ENCODE data around the gene HMGB1.

Gene HMGB1

GRCh38 chr13:30465593-30466357 is at the start of gene HMGB1:
Gene HMGB1 (minus strand): TSS chr13:30465936. CDS start chr13:30463680, 2,256 bp downstream.
- peak; percentile 100 for DNase-seq

- DNase-seq: no peak
Observed at GRCh38 chr13:30510811-30511371, 45.2 kb upstream of the HMGB1 start.

DNA sequence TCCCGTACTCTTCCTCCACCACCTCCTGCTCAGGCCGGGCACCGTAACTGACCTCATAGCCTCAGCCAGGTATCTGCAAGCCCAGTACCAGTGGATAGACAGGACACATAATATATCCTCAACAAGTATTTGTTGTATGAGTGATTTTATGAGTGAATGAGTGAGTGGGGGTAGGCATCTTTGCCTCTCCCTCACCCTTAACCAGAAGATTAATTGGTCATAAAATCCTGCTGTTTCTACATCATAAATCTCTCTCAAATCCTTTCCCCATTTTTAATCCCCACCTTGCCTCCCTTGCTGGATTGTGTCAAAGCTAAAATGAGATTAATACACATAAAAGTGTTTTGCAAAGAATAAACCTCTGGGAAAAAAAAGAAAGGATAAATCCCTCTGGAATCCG is 44.4 kb upstream of the HMGB1 start:
- no peak for DNase-seq

GRCh38 chr13:30509254-30510050 is 43.7 kb upstream of the HMGB1 start:
- no peak for DNase-seq

DNA sequence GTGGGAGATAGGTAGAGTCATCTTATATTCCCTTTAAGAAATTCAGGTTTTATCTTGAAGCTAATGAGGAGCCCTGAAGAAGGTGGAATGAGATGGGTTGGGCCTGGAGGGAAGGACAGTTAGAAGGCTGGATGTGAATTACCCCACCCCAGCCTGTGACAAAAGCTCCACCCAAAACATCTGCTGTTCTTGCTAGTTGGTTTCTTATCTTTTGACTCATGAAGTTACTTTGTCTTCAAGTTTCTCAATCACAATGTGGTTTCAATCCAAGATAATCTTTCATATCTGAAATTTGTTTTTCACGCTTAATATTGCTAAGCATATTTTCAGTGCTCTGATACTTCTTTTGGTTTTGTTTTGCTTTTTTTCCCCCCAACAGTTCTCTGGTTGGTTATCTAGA is 38.3 kb upstream of the HMGB1 start:
- DNase-seq: no peak

DNA sequence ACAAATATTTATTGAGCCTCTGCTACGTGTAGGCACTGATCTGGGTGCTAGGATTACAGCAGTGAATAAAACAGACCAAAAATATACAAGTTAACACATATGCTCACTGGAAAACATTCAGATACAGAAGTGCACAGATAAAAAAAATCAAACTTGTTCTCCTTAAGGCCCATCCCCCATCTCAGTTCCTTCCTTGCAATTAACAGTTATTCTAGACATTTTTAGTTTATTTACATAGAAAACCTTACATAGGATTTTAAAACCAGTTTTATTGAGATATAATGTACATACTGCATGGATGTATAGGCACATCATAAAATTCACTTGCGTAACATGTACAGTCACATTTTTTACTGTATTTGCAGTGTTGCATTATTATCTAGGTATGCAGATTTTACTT is 36.5 kb upstream of the HMGB1 start:
- no peak for DNase-seq

DNA sequence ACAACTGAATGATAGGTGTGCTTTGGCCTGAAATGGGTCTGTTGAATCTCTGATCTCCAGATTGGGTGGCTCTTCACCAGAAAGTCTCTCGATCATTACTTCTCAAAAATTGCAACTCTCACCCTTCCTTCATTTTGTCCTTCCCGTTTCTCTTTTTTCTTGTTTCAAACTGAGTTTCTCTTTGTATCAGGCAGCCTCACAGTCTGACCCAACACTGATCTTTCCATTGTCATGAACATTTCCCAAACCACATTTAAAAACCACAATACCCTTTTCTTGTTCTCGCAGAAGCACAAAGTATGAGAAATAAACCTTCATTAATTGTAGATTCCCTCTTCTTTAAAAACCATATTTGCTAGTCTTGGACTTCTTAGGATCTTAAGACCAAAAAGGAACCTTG is 33.6 kb upstream of the HMGB1 start:
- no peak for DNase-seq

GRCh38 chr13:30496147-30496546 is 30.4 kb upstream of the HMGB1 start:
- DNase-seq: no peak

DNA sequence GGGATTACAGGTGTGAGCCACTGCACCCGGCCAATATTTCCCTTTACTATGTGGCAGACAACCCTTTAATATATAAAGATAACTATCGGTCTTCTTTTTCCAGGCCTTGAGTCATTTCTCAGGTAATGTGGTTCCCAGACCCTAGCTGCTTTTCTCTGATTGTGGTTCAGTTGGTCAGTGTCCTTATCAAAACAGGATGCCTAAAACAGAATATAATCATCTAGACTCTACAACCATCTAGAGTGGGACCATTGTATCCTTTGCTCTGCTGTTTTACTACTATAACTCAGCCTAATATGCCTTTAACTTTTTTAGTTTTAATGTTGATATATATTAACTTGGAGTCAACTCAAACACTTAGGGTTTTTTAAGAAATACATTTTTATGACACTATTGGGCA is 30.0 kb upstream of the HMGB1 start:
- DNase-seq: no peak

DNA sequence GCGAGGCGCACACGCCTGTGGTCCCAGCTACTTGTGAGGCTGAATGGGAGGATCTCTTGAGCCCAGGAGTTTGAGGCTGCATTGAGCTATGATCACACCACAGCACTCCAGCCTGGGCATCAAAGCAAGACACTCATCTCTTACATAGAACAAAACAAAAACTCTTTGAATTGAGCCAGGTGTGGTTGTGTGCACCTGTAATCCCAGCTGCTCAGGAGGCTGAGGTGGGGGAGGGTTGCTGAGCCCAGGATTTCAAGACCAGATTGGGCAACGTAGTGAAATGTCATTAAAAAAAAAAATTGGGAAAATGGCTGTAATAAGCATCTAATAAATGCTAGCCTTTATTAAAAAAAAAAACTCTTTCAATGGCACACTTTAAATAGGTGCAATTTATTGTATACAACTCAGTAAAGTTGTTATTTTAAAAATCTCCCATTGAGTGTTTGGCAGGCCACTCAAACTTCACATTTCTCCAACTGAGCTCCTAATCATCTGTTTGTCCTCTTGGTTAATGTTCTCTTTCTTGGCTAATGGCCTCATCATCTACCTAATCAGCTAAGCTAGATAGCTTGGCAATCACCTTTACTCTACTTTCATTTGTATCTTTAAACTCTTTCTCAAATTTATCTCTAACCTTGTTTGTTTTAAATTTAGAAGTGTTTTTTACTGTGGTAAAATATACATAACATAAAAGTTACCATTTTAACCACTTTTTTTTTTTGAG is 28.1 kb upstream of the HMGB1 start:
- DNase-seq: no peak

DNA sequence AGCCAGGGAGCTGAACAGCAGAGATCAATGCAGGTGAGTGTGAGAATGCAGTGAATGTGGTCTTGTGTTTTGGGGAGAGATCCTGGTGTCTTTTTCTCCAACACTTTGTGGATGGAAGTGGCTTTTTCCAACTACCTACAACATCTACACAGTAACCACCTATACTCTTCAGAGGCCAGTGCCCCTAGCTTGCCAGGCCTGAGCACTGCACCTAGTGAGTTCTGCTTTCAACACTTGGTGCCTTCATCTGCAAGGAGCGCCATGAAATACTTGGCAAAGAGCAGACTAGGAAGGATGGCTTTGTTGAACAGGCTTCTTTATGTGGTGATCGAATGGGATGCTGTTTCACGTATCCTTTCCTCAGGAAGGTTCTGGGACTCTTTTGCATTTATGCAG is 21.3 kb upstream of the HMGB1 start:
- no peak for DNase-seq

- peak; percentile 26 for DNase-seq
Observed at GRCh38 chr13:30486230-30487074, 20.7 kb upstream of the HMGB1 start.

DNA sequence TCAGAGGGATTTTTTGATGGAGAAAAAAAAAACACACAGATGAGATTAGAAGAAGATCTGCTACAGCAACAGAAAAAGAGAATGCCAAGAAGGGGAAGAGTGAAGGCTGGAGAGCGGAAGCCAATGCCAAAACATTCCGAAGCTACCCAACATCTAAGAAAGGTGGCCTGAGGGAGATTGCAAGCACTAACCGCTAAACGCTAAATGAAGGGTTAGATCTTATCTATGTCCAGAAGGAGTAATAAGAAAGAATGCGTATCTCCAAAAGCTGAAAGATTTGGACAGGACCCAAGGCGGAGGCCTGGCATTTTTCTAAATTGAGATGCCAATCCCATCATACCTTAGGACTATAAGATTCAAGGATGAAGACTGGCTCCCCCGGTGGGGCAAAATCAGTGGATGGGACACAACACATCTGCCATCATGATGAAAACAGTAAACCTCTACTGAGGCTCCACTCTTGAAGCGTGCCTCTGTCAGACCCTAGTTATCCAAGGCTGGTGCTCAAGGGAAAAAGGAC is 15.6 kb upstream of the HMGB1 start:
- no peak for DNase-seq

DNA sequence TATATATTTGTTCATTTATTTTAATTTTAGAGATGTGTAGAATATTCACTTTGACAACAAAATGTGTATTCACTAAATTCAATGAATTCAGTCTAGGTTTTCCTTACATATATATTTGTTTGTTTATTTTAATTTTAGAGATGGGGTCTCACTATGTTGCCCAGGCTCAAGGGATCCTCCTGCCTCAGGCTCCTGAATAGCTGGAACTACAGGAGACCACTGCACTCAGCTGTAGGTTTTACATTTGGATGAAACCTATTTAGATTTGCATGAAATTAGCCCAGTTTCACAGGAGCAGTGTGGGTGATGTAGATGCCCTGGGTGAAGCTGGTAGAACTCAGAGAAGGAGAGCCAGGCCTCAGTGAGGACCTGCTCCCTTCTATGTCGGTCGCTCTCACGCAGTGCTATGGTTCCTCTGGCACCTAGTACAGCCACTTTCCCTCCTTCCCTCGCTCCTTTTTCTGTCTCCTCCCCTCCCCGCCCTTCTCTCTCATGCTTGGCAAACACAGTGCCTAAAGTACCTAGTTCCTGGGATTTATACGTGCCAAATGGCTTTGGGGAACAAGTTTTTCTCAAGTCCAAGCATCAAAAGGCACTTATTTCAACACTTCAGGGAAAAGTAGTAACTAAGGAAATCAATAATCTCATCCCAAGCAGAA is 14.7 kb upstream of the HMGB1 start:
- DNase-seq: no peak

GRCh38 chr13:30479883-30480219 is 14.1 kb upstream of the HMGB1 start:
- no peak for DNase-seq

- no peak for DNase-seq
Observed at GRCh38 chr13:30479154-30479882, 13.6 kb upstream of the HMGB1 start.

GRCh38 chr13:30477346-30478195 is 11.8 kb upstream of the HMGB1 start:
- peak; percentile 14 for DNase-seq

DNA sequence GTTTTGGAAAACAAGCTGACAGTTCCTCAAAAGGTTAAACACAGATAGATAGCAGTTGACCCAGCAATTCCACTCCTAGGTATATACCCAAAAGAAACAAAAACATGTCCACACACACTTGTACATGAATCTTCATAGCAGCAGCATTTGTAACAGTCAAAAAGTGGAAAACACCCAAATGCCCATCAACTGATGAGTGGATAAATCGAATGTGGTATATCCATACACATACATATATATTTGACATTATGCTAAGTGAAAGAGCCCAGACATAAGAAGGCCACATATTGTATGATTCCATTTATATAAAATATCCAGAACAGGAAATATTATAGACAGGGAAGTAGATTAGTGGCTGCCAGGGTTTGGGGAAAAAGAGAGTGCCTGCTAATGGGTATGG is 7.9 kb upstream of the HMGB1 start:
- no peak for DNase-seq

DNA sequence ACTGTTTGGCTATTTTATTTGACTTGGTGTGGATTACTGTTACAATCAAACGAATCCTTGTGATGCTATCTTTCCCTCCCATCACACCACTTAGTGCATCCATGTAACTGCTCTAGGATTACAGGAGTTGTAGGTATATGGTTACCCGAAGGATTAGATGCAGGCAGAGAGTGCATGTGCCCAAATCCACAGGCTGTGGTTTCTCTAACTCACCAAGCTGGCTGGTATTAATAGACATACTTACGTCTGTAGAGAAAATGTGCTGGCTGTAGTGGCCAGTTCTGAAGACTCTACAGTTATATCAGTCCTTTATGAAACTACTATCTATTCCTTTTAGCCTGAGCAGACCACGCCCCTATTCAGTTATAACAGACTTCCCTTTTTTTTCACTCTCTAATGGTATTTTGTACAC is 1.1 kb upstream of the HMGB1 start:
- peak; percentile 27 for DNase-seq

DNA sequence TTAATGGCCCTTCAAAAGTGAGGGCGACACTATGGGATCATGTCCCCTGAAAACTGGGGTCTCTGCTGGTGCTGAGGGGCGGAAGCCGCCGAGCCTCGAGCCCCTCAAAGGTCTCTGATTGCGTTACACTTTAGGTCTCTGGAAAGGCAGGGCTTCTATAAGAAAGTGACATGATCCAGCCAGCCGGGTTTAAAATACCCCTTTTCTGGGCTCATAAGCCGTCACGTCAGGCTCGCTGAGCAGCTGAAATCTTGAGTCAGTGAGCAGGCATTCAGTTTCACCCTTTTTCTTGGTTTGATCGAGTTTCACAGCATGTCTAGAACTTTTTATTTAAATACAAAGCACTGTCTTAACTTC is 600 bp upstream of the HMGB1 start:
- no peak for DNase-seq

All from eye (tissue), 1 donor.